Measurements from ENCODE around the gene SLC4A11. TPM values are rescaled to one million over a fixed set of nuclear protein-coding genes. Genes with fewer than 3 reads are reported as not detected.

SLC4A11 gene
- total RNA-seq, 2 experiments from 2014 or later, result 1.8 to 2.8 TPM

- DNase-seq (no peak), ATAC-seq (no peak)
- POLR2A ChIA-PET, result no interaction called here
- Mint-ChIP-seq H3K27me3 (no peaks in the 10 kb centered on the region), H3K36me3 (ENCODE audit: low read depth) (peaks cover 44% of the 10 kb centered on the region), H3K4me3 (no peak overlapping the region), H3K4me1 (ENCODE audit: low read depth) (peaks cover 20% of the 10 kb centered on the region), H3K27ac (no peak overlapping the region), H3K9me3 (no peaks in the 10 kb centered on the region)
- no peak for TF ChIP-seq CTCF (IDR thresholded peaks at IDR 0.05)
- intact Hi-C loops (cut with micrococcal nuclease), result no loop called here
- CTCF ChIA-PET, result no interaction called here
Observed at GRCh38 chr20:3199976-3200755, 38.8 kb downstream of the SLC4A11 start.

GRCh38 chr20:3199206-3199605 lies 39.8 kb downstream of the SLC4A11 start:
- Mint-ChIP-seq H3K27ac (no peak overlapping the region), H3K4me1 (ENCODE audit: low read depth) (peaks cover 20% of the 10 kb centered on the region), H3K36me3 (ENCODE audit: low read depth) (peaks cover 45% of the 10 kb centered on the region), H3K27me3 (no peaks in the 10 kb centered on the region), H3K9me3 (no peaks in the 10 kb centered on the region), H3K4me3 (no peak overlapping the region)
- no peak for ATAC-seq
- CTCF ChIA-PET, result no interaction called here
- intact Hi-C loops (cut with micrococcal nuclease), result no loop called here
- no peak for DNase-seq
- no peak for TF ChIP-seq CTCF (IDR thresholded peaks at IDR 0.05)
- POLR2A ChIA-PET, result no interaction called here

- ATAC-seq (no peak), DNase-seq (no peak)
- no peaks in the 10 kb centered on the region for H3K9me3 Mint-ChIP-seq
- intact Hi-C loops (cut with micrococcal nuclease), result no loop called here
- H3K27me3 Mint-ChIP-seq, result no peaks in the 10 kb centered on the region
- POLR2A ChIA-PET, result no interaction called here
- peaks cover 49% of the 10 kb centered on the region for H3K36me3 Mint-ChIP-seq (ENCODE audit: low read depth)
- CTCF ChIA-PET, result no interaction called here
- H3K4me3 Mint-ChIP-seq, result no peak overlapping the region
- TF ChIP-seq CTCF (IDR thresholded peaks at IDR 0.05), result no peak
- H3K27ac Mint-ChIP-seq, result peak overlapping the region; percentile 33
- H3K4me1 Mint-ChIP-seq (ENCODE audit: low read depth), result peaks cover 14% of the 10 kb centered on the region
Observed at GRCh38 chr20:3195590-3196237, 43.3 kb downstream of the SLC4A11 start.

GRCh38 chr20:3194617-3195280 lies 44.2 kb downstream of the SLC4A11 start:
- peaks cover 11% of the 10 kb centered on the region for H3K4me1 Mint-ChIP-seq (ENCODE audit: low read depth)
- CTCF ChIA-PET, result no interaction called here
- H3K27ac Mint-ChIP-seq, result peak overlapping the region; percentile 31
- H3K27me3 Mint-ChIP-seq, result no peaks in the 10 kb centered on the region
- TF ChIP-seq CTCF (IDR thresholded peaks at IDR 0.05), result no peak
- H3K4me3 Mint-ChIP-seq, result no peak overlapping the region
- H3K9me3 Mint-ChIP-seq, result no peaks in the 10 kb centered on the region
- no peak for DNase-seq
- H3K36me3 Mint-ChIP-seq (ENCODE audit: low read depth), result peaks cover 46% of the 10 kb centered on the region
- ATAC-seq, result no peak
- intact Hi-C loops (cut with micrococcal nuclease), result no loop called here
- POLR2A ChIA-PET, result no interaction called here
